Neural cell (in vitro differentiated cells): ENCODE measurements around the gene BIVM.

Experiments used
- CTCF ChIP-seq: fragments of 450-650 bp; IDR thresholded peaks from 2 replicates; pipeline ENCODE4 v1.5.1; 2014; ENCODE audit warnings: antibody characterized with exemption, mild to moderate bottlenecking, moderate library complexity; ENCODE audit not compliant: poor library complexity, severe bottlenecking
- TF ChIP-seq, protein P1 (sequence below): IDR thresholded peaks from 2 replicates; pipeline ENCODE4 v1.6.1; 2012; ENCODE audit warnings: borderline replicate concordance

- no peak for TF ChIP-seq CTCF
- TF ChIP-seq, protein P1, sequence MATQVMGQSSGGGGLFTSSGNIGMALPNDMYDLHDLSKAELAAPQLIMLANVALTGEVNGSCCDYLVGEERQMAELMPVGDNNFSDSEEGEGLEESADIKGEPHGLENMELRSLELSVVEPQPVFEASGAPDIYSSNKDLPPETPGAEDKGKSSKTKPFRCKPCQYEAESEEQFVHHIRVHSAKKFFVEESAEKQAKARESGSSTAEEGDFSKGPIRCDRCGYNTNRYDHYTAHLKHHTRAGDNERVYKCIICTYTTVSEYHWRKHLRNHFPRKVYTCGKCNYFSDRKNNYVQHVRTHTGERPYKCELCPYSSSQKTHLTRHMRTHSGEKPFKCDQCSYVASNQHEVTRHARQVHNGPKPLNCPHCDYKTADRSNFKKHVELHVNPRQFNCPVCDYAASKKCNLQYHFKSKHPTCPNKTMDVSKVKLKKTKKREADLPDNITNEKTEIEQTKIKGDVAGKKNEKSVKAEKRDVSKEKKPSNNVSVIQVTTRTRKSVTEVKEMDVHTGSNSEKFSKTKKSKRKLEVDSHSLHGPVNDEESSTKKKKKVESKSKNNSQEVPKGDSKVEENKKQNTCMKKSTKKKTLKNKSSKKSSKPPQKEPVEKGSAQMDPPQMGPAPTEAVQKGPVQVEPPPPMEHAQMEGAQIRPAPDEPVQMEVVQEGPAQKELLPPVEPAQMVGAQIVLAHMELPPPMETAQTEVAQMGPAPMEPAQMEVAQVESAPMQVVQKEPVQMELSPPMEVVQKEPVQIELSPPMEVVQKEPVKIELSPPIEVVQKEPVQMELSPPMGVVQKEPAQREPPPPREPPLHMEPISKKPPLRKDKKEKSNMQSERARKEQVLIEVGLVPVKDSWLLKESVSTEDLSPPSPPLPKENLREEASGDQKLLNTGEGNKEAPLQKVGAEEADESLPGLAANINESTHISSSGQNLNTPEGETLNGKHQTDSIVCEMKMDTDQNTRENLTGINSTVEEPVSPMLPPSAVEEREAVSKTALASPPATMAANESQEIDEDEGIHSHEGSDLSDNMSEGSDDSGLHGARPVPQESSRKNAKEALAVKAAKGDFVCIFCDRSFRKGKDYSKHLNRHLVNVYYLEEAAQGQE = no peak
Measured at GRCh38 chr13:102862624-102863210, 63.8 kb downstream of the BIVM start.
